ENCODE measurements around the gene SLC38A9. TPM values are rescaled to one million over a fixed set of nuclear protein-coding genes. Genes with fewer than 3 reads are reported as not detected.

Gene SLC38A9
- total RNA-seq, 1 donor from 2014 or later: 7.0 TPM

DNA sequence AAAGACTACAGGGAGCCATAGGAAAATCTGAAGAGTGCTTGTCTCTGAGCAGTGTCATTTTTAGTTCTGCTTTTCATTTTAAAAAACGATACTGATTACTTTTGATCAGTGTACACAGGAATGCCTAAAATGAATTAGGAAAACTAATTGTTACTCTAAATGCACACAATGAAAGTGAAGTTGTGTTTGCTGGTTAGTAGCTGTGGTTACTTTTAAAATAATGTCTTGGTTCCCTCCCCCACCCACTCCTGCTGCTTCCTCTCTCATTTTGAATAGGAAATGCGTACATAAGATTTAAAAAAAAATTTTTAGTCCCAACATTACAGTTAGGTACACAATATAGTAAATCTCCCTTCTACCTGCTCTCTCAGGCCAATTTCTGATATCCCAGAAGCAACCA is 129.9 kb downstream of the SLC38A9 start:
- intact Hi-C loops (cut with micrococcal nuclease): no loop called here
- Histone ChIP-seq H3K4me1 (peaks cover 65% of the 10 kb centered on the region), H3K9me3 (replicated peaks) (no peaks in the 10 kb centered on the region), H3K27me3 (ENCODE audit: low read depth) (no peaks in the 10 kb centered on the region), H3K4me3 (no peak overlapping the region), H3K36me3 (no peaks in the 10 kb centered on the region), H3K27ac (replicated peaks) (peak overlapping the region; percentile 64)
- no peak for DNase-seq
- TF ChIP-seq, protein P1, sequence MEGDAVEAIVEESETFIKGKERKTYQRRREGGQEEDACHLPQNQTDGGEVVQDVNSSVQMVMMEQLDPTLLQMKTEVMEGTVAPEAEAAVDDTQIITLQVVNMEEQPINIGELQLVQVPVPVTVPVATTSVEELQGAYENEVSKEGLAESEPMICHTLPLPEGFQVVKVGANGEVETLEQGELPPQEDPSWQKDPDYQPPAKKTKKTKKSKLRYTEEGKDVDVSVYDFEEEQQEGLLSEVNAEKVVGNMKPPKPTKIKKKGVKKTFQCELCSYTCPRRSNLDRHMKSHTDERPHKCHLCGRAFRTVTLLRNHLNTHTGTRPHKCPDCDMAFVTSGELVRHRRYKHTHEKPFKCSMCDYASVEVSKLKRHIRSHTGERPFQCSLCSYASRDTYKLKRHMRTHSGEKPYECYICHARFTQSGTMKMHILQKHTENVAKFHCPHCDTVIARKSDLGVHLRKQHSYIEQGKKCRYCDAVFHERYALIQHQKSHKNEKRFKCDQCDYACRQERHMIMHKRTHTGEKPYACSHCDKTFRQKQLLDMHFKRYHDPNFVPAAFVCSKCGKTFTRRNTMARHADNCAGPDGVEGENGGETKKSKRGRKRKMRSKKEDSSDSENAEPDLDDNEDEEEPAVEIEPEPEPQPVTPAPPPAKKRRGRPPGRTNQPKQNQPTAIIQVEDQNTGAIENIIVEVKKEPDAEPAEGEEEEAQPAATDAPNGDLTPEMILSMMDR (IDR thresholded peaks at IDR 0.05; ENCODE audit: borderline replicate concordance): no peak

DNA sequence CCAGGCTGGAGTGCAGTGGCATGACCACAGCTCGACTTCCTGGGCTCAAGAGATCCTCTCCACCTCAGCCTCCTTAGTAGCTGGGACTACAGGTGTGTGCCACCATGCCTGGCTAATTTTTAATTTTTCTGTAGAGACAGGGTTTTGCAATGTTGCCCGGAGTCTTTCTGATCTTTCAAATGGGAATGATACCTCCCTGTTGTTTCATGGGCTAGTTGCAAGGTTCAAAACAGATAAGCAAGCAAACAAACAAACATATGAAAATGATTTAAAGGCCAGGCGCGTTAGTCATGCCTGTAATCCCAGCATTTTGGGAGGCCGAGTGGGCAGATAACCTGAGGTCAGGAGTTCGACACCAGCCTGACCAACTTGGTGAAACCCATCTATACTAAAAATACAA is 132.1 kb downstream of the SLC38A9 start:
- no peaks in the 10 kb centered on the region for H3K27me3 ChIP-seq (ENCODE audit: low read depth)
- no peaks in the 10 kb centered on the region for H3K9me3 ChIP-seq (replicated peaks)
- DNase-seq: no peak
- no peak overlapping the region for H3K4me3 ChIP-seq
- peaks cover 79% of the 10 kb centered on the region for H3K4me1 ChIP-seq
- intact Hi-C loops (cut with micrococcal nuclease): no loop called here
- H3K27ac ChIP-seq (replicated peaks): peak overlapping the region; percentile 85
- H3K36me3 ChIP-seq: no peaks in the 10 kb centered on the region
- TF ChIP-seq, protein P1 (IDR thresholded peaks at IDR 0.05; ENCODE audit: borderline replicate concordance): no peak

DNA sequence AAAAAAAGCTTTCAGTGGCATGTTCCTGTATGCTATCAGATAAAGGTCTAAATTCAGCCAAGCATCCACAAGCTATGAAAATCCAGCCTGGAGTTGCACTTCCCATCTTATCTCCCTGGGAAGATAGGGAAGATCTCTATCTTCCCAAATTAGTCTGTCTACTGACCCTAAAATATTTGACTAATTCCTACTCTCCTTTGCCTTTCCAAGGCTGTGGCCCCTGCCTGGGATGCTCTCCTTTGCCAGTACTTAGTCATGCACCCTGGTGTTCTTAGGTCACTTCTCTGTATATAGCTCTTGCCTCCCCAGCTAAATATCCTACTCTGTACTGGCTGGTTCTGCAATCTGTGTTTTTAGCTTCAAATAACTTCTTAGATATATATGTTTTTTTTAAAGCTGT is 133.4 kb downstream of the SLC38A9 start:
- Histone ChIP-seq H3K9me3 (replicated peaks) (no peaks in the 10 kb centered on the region), H3K27me3 (ENCODE audit: low read depth) (no peaks in the 10 kb centered on the region), H3K36me3 (no peaks in the 10 kb centered on the region), H3K4me1 (peaks cover 66% of the 10 kb centered on the region), H3K27ac (replicated peaks) (peak overlapping the region; percentile 85), H3K4me3 (no peak overlapping the region)
- TF ChIP-seq, protein P1 (IDR thresholded peaks at IDR 0.05; ENCODE audit: borderline replicate concordance): no peak
- intact Hi-C loops (cut with micrococcal nuclease): no loop called here
- no peak for DNase-seq

DNA sequence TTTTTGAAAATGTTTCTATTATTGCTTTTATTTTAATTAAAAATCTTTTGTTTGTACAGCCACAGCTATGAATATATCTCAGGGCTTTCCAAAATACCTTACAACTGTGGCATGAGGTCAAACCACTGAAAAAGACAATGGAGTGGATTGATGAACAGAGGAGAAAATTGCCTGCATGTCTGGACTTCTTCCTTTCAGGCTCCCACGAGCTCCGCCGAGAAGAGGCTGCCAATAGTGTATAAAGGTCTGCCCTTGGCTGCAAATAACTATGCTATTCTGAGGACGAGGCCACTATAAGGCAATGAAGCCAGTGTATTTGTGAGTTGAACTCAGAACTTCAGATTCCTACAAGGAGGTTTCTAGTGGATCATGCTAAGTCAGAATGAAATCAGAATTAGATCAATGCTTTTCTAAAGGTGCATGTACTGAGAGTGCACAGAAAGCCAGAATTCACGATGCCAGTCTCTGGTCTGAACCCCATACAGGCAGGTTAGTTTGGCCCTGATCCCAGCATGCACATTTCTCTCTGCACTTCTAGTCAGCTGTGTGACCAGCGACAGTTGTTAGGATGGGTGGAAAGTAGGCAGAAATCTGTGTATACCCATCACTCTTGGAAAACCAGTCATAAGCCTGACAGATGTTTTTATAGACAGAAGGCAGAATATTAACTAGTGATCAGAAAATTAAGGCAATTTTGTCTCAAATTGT is 134.6 kb downstream of the SLC38A9 start:
- H3K4me1 ChIP-seq: peaks cover 56% of the 10 kb centered on the region
- H3K27me3 ChIP-seq (ENCODE audit: low read depth): no peaks in the 10 kb centered on the region
- TF ChIP-seq, protein P1 (IDR thresholded peaks at IDR 0.05; ENCODE audit: borderline replicate concordance): no peak
- intact Hi-C loops (cut with micrococcal nuclease): no loop called here
- H3K9me3 ChIP-seq (replicated peaks): no peaks in the 10 kb centered on the region
- H3K4me3 ChIP-seq: no peak overlapping the region
- no peaks in the 10 kb centered on the region for H3K36me3 ChIP-seq
- DNase-seq: peak; percentile 59
- peak overlapping the region; percentile 85 for H3K27ac ChIP-seq (replicated peaks)

DNA sequence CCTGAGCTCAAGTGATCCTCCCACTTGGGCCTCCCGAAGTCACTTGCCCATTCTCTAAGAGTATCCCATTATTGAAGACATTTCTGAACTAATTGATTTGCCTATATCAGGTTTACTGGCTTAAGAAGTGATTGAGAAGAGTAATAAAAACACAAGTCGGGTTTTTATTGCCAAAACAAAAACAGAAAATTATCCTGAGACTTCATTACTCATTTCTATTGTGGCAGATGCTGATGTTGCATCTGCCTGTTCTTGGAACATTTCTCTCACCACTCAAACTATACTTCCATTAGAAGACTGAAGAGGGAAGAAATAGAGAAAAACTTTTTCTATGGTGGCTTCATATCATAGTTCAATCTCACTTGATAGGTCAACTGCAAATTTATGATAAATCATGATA is 135.5 kb downstream of the SLC38A9 start:
- intact Hi-C loops (cut with micrococcal nuclease): no loop called here
- no peak for DNase-seq
- no peaks in the 10 kb centered on the region for H3K9me3 ChIP-seq (replicated peaks)
- H3K27me3 ChIP-seq (ENCODE audit: low read depth): no peaks in the 10 kb centered on the region
- no peak overlapping the region for H3K4me3 ChIP-seq
- H3K36me3 ChIP-seq: no peaks in the 10 kb centered on the region
- TF ChIP-seq, protein P1 (IDR thresholded peaks at IDR 0.05; ENCODE audit: borderline replicate concordance): no peak
- H3K4me1 ChIP-seq: peaks cover 48% of the 10 kb centered on the region
- H3K27ac ChIP-seq (replicated peaks): peak overlapping the region; percentile 85

Other genes with a start within 250 kb of the SLC38A9 start
- gene PLPP1, start 177.4 kb downstream of the SLC38A9 start, total RNA-seq: 72.6 TPM
- not detected for gene DDX4, start 25.7 kb upstream of the SLC38A9 start, total RNA-seq
- gene IL31RA, start 139.0 kb upstream of the SLC38A9 start, total RNA-seq: 0.27 TPM